SW480 (cell line): Measurements from ENCODE around the gene GLS.

Source experiments
- DNase-seq: peaks from one replicate; pipeline ENCODE4 v3.0.0-alpha.2; 2016; ENCODE audit warnings: low spot score

Gene GLS

DNA sequence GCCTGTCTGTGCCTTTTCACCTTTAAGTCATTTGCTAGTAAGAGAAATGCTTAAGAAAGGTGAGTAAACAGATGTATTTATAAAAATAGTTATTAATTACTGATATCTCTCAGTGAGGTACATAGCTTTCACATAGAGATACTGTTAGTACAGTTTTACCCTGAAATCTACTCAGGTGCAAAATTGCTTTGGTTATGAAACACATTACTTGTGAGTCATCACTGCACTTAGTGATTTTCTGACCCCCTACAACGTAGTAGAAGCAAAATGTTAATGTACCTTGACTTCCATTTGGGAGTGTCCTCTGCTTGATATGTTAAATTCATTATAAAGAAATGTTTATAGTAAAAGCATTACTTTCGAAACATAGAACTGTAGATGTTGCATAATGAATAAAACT, 6.5 kb downstream of the GLS start:
- DNase-seq, result peak; percentile 17

DNA sequence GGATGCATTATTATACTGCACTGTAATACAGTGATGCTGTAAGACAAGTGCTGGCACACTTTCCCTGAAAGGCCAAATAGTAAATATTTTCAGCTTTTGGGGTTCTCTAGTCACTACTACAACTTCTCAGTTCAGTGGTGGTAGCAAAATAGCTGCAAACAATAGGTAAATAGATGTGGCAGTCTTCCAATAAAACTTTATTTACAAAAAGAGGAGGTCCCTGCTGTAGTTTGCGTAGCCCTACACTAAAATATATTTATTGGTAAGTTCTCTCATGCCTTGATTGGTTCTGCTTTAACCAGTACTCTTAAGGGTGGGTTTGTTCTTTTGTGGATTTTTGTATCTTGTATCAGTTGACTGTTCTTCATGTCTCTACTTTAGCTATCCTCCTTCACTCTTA, 7.8 kb downstream of the GLS start:
- no peak for DNase-seq

DNA sequence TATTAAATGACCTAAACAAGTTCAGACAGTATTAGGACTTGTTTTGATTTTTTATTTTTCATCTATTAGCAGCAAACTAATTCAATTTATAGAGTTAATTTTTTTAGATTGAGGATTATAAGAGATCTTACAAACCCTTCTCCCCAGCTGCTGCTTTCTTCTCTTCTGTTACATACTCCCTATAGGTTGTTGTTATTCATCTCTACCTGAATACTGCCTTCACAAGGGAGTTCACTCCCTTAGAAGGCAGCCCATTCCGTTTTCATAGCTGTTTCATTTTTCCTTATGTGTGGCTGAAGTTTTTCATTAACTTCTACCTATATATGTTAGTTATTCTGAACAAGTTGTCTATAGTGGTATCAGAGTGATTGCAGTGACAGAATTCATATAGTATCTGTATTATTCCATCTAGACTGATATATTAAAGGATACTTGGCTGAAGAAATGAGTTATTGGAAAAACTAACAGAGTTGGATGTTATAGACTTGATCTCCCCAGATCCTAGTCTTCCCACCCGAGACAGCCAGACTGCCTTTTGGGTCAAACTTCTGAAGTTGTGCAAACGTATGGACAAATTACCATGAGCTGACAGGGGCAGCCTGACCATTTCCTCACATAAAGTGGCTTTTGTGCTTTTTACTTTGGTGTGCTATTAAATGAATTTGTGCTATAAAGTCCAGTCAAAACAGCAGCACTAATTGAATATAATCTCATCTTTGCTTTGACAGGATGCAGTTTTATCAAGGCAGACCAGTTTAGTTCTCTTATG, 8.7 kb downstream of the GLS start:
- DNase-seq, result no peak

DNA sequence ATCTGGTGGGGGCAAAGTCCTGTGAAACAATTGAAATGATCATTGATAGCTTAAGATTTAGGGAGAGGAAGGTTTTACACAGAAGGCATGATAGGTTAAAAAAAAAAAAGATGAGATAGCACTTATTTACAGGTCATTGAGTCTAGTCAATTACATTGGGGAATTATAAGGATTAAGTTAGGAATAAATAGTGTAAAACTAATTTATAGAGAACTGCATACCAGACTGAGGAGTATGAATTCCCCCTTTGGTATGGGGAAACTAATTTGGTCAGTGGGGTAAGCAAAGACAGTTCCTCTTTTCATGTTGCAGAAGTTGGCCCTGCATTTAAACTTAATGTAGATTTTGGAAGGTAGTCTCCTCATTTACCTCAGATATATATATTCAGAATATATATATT, 10.8 kb downstream of the GLS start:
- no peak for DNase-seq

DNA sequence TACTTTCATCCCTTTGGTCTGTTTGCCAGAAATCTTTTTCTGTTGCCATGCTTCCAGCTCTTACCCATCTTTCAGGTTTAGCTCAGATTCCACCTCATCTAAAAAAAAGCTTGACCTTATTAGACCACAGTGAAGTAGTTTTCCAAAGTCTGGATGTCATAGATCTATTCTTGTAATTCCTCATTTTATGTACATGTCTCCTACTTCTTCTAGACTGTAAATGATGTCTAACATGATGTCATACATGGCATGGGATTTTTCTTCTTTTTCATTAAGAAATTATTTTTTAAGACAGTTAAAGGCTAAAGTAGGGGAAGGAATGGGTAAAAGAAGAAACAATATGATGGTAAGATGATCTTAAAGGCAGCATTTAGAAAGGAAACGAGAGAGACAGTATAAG, 11.3 kb downstream of the GLS start:
- DNase-seq, result no peak

DNA sequence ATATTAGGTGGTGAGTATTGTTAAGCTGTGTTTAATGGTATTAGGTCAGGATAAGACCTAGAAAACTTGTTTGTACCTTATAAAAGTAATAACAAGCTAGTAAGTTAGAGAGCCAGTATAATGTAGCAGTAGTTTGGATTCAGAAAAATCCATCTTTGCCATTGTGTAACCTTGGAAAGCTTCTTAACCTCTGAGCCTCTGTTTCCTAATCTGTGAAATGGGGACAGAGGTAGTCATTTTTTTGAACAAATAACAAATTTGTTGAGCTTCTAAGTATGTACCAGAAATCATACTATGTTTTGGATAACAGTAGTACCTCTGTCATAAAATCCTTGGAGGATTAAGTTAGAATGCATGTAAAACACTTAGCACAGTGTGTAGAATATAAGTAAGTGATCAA, 12.5 kb downstream of the GLS start:
- no peak for DNase-seq

DNA sequence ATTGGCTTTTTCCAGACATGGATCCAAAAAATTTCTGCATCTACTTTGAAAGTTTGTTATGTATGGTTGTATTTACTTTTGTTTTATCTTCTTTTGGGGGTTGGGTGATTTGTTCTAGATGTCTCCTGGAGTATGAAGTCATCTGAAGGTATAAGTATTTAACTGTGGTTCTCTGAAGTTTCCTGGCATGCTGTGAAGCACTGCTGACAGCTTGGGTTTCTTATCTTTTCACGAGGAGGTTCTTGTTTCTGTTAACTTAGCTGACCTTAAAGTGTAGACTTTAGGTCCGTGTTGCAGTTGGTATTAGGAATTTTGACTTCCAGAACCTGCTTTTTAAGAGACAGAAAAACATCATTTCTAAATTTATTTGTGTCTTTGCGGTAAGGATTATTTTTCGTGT, 15.9 kb downstream of the GLS start:
- no peak for DNase-seq

DNA sequence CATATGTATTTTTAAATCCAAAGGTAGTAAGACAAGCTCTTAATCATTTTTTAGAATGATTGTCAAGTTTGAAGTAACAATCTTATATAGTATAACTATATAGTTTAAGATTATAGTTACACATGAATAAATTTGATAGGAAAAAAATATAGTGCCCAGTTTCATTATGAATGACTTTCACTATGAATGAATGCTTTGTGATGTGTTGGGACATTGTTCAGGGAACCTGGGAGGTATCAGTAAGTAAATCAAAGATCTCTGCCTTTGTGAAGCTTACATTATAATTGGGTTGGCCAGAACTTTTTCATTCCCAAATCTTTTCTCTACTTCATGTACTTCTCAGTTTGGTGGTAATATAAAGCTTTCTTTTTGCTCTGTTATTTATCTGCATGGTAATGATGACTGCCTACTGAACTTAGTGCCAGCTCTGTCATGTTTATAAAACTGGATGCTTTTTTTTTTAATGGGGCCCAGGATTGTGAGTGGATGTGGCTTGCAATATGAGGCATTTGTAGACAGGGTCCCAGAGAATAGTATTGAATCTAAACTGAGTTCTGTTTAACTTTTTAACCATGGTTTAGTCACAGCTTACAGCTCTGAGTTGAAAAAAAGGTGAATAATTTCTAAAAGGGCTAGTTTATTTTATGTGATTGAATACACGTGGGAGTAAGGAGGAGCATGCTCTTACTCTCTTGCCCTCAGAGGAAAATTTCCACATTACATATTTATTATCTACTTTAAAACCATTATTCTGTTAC, 23.3 kb downstream of the GLS start:
- DNase-seq, result no peak

DNA sequence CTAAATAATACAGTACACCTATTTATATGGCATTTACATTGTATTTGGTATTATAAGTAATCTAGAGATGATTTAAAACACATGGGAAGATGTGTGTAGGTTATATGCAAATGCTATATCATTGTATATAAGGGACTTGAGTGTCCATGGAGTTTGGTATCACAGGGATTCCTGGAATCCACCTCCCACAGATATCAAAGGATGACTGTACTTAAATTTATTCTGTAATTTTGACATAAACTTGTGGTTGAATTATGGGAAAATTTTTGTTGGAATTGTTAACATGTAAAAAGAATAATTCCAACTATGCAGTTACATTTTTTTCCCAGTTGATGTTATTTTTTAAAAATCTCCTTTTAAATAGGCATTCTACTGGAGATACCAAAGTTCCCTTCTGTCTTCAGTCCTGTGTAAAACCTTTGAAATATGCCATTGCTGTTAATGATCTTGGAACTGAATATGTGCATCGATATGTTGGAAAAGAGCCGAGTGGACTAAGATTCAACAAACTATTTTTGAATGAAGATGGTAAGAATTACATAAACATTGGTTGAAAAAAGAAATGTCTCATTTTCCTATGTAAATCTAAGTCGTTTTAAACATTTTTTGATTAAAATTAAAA, 24.1 kb downstream of the GLS start:
- no peak for DNase-seq

DNA sequence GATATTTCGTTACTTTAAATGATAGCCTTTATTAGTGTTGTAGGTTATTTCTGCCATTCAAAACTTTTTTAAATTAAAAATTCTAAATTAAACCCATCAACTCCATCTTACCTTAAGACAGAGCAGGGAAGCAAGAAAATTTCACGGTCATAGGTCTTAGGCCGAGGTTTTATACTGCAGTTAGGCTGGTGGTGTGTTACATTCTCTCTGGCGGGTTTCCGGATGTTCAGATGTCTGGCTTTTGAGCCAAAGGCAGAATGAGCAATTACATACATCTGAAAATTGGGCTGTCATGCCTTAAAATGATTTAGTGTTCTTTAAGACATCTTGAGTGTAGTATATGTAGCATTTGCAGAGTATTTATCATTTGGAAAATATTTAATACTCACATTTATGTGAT, 27.9 kb downstream of the GLS start:
- no peak for DNase-seq

DNA sequence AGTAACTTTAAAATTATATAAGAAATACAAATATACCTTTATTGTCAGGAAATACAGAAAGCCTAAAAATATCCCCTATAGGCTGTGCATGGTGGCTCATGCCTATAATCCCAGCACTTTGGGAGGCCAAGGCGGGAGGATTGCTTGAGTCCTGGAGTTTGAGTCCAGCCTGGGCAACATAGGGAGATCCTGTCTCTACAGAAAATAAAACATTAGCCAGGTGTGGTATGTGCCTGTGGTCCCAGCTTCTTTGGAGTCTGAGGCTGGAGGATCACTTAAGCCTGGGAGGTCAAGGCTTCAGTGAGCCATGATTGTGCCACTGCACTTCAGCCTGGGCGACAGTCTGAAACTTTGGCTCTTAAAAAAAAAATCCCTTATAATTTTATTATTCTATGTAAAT, 29.1 kb downstream of the GLS start:
- DNase-seq, result no peak

DNA sequence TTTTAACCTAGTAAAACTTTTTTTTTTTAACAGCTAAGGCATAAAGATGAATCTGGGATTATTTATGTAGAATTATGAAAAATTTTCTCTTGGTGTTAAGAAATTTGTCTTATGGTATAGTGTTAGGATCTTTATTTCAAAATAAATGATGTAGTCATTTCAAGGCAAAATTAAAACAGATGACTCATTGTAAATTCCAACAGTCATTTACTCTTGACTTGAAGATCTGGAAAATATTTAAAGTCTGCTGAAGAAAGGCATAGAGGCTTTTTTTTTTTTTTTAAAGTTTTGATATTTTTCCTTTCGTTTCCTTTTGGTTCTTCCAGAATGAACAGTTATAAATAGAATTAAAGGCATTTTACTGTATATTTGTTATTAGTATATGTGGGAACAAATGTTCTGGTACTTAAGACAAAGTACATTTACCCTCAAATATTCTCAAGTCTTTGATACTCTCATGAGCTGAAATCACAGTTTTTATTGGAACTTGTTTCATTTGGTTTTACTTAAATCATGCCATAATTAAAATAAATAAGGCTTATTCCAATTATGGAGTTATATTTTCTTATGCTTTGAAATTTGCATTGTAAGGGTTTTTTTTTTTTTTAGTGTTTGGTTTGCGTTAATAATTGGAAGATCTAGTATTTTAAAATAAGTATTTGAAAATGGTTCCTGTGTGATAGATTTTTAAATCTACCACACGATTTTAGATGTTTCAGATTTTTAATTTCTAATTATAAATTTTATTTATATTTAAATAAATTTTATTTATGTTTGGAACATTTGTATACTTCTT, 29.9 kb downstream of the GLS start:
- DNase-seq, result no peak

DNA sequence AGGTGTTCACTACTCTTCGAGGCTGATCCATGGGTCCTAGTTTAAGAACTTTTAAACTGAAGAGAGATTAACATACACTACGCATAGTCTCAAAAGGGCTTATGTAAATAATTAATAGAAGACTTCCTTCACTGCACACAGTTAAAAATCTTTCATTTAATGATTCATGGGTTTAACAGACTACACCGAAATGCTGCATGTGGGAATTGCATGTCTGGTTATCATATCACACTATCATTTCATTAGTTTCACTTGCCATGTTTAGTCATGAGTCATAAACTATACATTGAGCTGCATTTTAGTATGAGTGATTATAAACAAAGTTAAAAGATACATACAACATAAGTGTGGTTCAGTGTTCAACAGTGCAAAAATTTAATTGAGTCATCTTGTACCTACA, 31.2 kb downstream of the GLS start:
- no peak for DNase-seq

DNA sequence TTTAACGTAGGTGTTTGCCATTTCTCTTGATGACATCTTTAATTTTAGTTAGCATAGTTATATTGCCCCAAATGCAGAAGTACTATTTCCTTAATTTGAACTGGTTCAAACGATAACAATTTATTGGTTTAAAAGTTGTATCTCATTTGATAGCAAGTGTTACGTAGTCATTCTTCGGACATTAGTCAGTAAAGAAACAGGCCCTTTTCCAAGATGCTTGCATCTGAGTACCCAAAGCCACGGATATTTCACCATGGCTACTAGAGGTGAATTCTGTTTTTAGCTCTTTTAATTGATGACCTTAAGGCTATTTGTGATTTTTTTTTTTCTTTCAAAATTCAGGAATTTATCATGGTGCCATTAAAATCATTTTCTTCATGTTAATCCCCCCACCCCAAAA, 32.1 kb downstream of the GLS start:
- no peak for DNase-seq

DNA sequence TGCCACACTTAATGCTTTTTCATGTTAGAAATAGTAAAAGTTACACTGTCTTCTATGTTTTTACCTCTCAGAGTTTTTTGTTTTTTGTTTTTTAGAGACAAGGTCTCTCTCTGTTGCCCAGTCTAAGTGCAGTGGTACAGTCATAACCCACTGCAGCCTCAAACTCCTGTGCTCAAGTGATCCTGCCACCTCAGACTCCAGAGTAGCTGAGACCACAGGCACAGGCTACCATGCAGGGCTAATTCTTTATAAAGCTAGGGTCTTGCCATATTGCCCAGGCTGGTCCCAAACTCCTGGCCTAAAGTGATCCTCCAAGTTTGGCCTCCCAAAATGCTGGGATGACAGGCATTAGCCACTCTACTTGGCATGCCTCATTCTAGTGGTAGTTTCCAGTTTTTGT, 33.1 kb downstream of the GLS start:
- no peak for DNase-seq

DNA sequence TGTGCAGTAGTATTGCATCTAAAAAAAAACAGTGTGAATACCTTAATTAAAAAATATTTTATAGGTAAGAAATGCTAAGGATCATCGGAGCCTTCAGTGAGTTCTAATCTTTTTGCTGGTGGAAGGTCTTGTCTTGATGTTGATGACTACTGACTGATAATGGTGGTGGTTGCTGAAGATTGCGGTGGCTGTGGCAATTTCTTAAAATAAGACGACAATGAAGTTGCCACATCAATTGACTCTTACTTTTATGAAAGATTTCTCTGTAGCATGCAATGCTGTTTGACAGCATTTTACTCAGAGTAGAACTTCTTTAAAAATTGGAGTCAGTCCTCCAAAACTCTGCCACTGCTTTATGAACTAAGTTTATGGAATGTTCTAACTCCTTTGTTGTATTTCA, 36.2 kb downstream of the GLS start:
- no peak for DNase-seq

DNA sequence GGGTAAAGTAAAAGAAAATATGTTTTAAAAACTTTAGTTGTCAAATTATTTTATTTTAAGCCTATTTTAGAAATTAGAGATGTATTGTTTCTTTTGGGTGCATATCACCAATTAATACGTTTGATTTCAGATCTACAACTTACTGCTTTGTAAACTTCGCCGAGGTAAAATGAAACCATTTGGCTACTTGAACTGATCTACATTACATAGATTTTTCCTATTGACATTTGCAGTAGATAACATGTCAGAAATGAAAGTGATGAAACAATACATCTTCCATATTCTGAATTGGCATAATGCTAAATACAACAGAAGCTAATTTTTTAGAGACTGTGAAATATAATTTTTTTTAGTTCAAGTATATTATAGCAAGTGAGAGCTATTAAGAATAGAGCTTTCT, 39.5 kb downstream of the GLS start:
- DNase-seq, result no peak

DNA sequence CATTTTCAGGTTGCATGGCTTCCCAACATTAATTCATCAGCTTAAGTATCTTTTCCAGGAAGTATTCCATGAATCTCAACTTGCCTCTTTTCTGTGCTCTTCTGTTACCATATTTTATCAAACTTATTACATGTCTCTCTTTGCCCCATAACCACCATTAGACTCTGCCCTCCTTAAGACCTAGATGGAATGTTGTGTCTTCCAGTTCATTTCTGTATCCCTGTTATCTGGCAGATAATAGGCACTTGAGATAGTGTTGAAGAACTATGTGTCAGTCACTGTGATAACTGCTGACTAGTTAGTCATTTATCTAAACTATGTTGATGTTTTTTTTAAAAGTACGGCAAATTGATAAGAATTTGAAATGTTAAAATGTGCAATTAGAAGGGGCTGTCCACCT, 41.8 kb downstream of the GLS start:
- DNase-seq, result no peak

DNA sequence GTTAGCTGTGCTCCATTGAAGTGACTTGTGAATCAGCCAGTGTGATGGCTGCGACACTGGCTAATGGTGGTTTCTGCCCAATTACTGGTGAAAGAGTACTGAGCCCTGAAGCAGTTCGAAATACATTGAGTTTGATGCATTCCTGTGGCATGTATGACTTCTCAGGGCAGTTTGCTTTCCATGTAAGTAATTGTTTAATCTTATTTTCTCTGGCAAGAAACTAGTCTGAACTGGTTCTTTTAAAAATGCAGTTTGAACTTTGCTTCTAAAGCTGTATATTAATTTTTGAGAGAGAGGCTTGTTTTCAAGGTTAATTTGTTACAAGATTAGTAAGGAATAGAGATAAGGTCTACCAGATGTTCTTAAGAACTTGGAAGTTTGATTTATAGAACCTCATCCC, 46.7 kb downstream of the GLS start:
- no peak for DNase-seq

DNA sequence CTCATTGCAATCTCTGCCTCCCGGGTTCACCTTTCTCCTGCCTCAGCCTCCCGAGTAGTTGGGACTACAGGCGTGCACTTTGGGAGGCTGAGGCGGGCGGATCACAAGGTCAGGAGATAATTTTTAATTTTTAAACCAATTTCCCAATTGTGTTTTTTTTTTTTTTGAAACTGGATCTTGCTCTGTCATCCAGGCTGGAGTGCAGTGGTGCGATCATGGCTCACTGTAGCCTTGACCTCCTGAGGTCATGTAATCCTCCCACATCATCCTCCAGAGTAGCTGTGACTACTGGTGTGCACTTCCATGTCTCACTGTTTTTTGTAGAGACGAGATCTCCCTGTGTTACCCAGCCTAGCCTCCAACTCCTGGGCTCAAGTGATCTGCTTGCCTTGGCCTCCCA, 49.3 kb downstream of the GLS start:
- no peak for DNase-seq

DNA sequence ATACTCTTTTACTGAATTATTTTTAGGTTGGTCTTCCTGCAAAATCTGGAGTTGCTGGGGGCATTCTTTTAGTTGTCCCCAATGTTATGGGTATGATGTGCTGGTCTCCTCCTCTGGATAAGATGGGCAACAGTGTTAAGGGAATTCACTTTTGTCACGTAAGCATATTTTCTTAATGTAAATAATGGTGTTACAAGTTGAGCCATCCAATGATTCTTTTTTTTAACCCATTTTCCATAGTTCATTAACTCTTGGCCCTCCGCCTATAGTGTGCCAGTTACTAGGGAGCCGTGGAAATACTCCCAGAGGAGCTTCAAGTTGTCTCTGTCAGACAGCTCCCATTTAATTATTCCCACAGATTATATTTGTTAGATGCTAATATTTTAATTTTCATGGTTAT, 49.8 kb downstream of the GLS start:
- DNase-seq, result no peak

DNA sequence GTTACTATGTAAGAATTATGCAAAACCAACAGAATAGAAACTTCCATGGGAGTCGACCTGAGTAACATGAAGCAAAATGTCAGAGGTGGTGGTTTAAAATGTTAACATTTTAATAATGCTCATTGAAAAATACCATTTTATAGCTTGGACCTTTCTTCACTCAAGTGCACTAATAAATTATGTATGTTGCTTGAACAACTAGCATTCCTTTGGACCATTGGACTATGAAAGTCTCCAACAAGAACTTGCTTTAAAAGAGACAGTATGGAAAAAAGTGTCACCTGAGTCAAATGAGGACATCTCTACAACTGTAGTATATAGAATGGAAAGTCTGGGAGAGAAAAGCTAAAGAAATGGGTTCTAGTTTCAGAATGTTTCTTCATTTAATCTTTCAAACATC, 51.9 kb downstream of the GLS start:
- DNase-seq, result no peak

DNA sequence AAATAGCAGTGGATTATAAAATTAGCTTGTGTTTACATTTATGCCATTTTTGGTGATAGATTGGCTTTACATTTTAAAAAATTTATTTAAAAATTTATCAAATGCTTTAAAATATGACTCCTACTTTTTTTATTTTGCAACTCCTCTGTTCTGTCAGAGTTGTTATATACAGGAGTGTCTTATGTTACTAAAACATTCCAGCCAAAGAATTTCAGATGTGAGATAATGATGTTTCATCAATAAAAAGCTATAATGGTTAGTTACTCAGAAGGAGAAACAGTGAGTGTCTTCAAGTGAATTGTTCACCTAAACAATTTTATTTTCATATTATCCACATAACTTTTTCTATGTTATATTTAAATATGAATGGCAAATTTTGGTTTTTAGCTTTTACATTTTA, 52.7 kb downstream of the GLS start:
- DNase-seq, result no peak
